AG04449 (cell line): ENCODE measurements around the gene LEPR.
"Not testable (repeated sequence)": the region's sequence is repeated elsewhere in the genome, so short reads cannot be mapped to it uniquely, and the experiment has no call there.

ENCODE experiments used
- CTCF ChIA-PET: fragments of 350-600 bp; formaldehyde crosslinking; extraction: SDS; loops from one replicate; lab custom pipeline; 2021; ENCODE audit warnings: antibody characterized with exemption; lab: Yijun Ruan, JAX
- POLR2A ChIA-PET: fragments of 400-600, 350-600 bp; formaldehyde crosslinking; extraction: SDS; loops from one replicate; lab custom pipeline; 2020; ENCODE audit warnings: antibody characterized with exemption, inconsistent platforms; lab: Yijun Ruan, JAX
- DNase-seq: peaks from one replicate; pipeline ENCODE4 v3.0.0-alpha.2; 2010; ENCODE audit warnings: low read depth, low spot score
- H3K4me3 ChIP-seq: 2 replicates; pipeline ENCODE4 v1.5.1; 2011; ENCODE audit warnings: low read depth, mild to moderate bottlenecking, control low read depth, low read length
- TF ChIP-seq, protein P1 (sequence below): IDR thresholded peaks from one replicate; pipeline ENCODE4 v1.5.1; 2011; ENCODE audit warnings: mild to moderate bottlenecking, moderate library complexity, low read length, control low read depth, inconsistent platforms; ENCODE audit not compliant: insufficient read depth; ENCODE audit errors: missing control alignments

Gene LEPR, protein sequence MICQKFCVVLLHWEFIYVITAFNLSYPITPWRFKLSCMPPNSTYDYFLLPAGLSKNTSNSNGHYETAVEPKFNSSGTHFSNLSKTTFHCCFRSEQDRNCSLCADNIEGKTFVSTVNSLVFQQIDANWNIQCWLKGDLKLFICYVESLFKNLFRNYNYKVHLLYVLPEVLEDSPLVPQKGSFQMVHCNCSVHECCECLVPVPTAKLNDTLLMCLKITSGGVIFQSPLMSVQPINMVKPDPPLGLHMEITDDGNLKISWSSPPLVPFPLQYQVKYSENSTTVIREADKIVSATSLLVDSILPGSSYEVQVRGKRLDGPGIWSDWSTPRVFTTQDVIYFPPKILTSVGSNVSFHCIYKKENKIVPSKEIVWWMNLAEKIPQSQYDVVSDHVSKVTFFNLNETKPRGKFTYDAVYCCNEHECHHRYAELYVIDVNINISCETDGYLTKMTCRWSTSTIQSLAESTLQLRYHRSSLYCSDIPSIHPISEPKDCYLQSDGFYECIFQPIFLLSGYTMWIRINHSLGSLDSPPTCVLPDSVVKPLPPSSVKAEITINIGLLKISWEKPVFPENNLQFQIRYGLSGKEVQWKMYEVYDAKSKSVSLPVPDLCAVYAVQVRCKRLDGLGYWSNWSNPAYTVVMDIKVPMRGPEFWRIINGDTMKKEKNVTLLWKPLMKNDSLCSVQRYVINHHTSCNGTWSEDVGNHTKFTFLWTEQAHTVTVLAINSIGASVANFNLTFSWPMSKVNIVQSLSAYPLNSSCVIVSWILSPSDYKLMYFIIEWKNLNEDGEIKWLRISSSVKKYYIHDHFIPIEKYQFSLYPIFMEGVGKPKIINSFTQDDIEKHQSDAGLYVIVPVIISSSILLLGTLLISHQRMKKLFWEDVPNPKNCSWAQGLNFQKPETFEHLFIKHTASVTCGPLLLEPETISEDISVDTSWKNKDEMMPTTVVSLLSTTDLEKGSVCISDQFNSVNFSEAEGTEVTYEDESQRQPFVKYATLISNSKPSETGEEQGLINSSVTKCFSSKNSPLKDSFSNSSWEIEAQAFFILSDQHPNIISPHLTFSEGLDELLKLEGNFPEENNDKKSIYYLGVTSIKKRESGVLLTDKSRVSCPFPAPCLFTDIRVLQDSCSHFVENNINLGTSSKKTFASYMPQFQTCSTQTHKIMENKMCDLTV

DNA sequence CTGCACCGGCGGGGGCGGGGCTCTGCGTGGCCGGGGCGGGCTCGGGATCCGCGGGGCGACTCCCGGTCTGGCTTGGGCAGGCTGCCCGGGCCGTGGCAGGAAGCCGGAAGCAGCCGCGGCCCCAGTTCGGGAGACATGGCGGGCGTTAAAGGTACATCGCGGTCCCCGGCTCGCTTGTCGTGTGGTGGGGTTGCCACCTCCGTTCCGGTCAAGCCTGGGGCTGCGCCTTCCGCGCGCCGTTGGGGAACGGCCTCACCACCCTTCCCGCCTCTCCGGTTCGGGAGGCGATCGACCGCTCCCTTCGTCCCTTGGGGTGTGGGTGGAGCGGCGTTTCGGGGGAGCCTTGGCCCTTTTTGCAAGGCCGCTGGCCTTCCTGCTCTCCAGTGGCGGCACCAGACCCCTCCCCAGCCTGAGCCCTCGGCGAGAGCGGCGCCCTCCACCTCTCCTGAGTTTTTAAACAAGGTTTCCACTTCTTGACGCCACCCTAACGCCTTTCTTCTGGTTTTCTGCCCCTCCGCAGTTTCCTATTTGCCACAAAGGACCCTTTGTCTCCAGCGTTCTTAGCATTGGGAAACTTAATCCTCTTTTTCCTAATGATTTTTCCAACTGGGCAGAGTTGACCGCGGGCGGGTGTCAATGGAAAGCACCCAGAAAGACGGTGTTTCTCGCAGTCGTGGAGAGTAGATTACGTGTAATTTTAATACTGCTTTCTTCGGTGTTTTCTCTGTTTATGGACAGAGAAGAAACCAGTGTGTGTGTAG, at the start of gene LEPR, which contains the start of gene LEPROT:
LEPR (plus strand) TSS at position 79 of the 761 bp plus-strand sequence. CDS start 144,898 bp downstream, outside the sequence.
LEPROT (plus strand) TSS at position 79 of the 761 bp plus-strand sequence; CDS start at position 136, 57 bp downstream.
- CTCF ChIA-PET: interaction anchor here (1.9 to 2.1 kb wide), 2 partner anchors 10 to 267 kb away, joined by 7 read pairs; no protein-coding TSS in a partner anchor
- no peak for DNase-seq
- H3K4me3 ChIP-seq: peak within 1 kb of the TSS; percentile 84

DNA sequence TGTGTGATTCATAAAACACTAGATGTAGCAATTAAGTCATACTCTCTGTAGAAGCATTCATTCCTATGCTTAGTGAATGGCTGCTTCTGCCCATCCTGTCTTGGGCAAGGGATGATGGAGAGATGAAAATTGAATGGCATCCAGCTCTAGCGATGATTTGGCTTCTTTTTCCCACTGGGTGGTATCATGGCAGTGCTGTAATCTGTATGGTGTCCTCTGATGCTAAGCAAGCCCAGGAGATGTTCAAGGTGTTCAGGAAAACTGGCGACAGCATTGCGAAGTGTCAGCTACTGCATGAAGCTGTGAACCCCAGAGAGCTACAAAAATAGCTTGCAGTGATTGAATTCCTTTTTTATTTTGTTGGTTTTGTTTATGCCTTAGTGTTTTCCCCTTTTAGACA, 48.9 kb upstream of the LEPR start:
- ChIA-PET POLR2A (no interaction called here), CTCF (no interaction called here)
- TF ChIP-seq, protein P1, sequence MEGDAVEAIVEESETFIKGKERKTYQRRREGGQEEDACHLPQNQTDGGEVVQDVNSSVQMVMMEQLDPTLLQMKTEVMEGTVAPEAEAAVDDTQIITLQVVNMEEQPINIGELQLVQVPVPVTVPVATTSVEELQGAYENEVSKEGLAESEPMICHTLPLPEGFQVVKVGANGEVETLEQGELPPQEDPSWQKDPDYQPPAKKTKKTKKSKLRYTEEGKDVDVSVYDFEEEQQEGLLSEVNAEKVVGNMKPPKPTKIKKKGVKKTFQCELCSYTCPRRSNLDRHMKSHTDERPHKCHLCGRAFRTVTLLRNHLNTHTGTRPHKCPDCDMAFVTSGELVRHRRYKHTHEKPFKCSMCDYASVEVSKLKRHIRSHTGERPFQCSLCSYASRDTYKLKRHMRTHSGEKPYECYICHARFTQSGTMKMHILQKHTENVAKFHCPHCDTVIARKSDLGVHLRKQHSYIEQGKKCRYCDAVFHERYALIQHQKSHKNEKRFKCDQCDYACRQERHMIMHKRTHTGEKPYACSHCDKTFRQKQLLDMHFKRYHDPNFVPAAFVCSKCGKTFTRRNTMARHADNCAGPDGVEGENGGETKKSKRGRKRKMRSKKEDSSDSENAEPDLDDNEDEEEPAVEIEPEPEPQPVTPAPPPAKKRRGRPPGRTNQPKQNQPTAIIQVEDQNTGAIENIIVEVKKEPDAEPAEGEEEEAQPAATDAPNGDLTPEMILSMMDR: no peak
- DNase-seq: no peak
- H3K4me3 ChIP-seq: no peak overlapping the region

More for the DNA sequence above, at the start of gene LEPR, which contains the start of gene LEPROT:
- TF ChIP-seq, protein P1: no peak
- POLR2A ChIA-PET: interaction anchor here (0.6 to 1.0 kb wide), 4 partner anchors 11 to 160 kb away, joined by 3 read pairs; no protein-coding TSS in a partner anchor

DNA sequence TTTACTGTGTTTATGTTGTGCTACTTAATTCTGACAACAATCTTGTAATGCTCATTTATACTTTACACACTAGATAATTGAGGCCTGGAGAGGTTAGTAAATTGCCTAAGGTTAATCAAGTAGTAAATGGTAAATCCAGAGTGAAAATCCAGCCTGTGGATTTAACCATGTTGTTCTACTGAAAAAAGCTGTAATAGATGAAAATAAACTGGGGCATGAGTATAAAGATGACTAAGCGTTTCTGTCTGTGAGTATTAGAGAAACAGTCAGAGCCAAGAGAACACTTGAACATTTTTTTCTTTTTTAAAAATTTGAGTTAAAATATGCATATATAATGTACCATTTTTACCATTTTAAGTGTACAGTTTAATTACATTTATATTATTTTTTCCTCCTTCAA, 47.9 kb upstream of the LEPR start:
- ChIA-PET CTCF (no interaction called here), POLR2A (no interaction called here)
- no peak overlapping the region for H3K4me3 ChIP-seq
- TF ChIP-seq, protein P1: no peak
- DNase-seq: no peak

DNA sequence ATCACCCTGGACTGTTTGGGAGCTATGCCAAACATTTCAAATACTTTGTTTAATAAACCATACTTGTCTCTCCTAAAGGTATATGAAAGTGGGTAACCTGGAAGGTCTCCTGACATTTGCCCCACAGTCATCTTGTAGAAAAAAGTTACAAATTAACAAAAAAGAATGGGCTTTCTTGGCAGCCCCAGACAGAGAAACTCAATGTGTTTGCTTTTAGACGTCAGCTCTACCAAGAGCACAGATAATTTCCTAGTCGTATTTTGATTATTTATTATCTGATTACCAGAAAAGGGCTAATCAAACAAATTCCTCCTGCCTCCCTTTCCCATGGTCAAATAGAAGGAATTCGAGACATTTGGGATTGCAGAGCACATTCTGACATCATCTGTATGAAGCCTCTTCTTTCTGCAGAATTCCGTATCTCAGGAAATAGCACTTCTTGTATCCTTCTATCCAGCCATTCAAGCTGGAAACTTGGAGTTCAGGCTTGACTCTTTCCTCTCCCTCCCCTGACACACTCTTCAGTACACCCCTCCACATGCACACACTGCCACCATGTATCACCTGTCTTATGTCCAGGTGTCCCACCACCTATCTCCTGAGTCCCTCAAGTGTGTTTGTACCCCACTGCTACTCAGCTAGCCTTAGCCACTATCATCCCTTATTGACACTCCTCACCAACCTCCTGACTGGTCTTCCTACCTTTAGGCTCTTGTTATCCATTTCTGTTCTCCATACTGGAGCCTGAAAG, 42.8 kb upstream of the LEPR start:
- POLR2A ChIA-PET: no interaction called here
- no peak overlapping the region for H3K4me3 ChIP-seq
- TF ChIP-seq, protein P1: no peak
- CTCF ChIA-PET: no interaction called here
- DNase-seq: no peak

DNA sequence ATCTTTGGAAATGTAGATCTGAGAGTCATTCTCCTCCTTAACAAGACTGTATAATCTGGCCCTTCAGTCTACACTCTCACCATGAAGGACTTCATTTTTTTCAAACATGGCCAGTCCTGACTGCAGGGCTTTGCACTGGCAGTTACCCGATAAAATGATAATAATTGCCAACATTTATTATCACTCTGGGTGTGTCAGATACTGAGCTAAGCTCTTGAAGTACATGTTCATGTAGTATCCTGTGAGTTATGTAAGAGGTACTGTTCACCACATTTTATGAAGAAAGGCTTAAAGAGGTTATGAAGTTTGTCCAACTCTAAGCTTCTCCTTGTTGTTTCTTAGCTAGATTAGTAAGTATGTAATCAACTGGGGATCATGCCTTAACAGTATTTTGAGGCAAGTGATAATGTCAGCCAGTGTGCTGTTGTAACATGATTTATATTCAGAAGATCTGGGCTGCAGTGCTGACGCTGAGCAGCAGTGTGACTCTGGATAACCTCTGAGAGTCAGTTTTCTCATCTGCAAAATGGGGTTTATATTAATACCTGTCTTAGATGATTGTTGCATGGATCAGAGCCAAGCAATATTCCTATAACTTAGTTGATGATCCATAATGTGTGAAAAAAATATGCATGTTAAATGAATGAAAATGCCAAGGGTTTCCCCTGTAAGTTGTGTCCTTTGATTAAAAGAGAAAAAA, 42.1 kb upstream of the LEPR start:
- ChIA-PET POLR2A (no interaction called here), CTCF (no interaction called here)
- no peak for DNase-seq
- TF ChIP-seq, protein P1: no peak
- H3K4me3 ChIP-seq: no peak overlapping the region

DNA sequence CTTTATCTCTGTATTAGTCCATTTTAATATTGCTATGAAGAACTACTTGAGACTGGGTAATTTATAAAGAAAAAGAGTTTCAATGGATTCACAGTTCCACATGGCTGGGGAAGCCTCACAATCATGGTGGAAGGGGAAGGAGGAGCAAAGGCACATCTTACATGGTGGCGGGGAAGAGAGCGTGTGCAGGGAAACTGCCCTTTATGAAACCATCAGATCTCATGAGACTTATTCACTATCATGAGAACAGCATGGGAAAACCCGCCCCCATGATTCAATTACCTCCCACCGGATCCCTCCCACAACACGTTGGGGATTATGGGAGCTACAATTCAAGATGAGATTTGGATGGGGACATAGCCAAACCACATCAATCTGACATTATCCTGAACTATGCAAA, 36.0 kb upstream of the LEPR start:
- H3K4me3 ChIP-seq, POLR2A ChIA-PET, DNase-seq, CTCF ChIA-PET: not testable (repeated sequence)
